Measurements from ENCODE around the gene FOXK2.

GRCh38 chr17:82517230-82517865, 2.2 kb upstream of the FOXK2 start:
- TF ChIP-seq TOX (CRISPR knock-in tag; IDR thresholded peaks at IDR 0.05; ENCODE audit: borderline replicate concordance) (no peak), ZFP3 (CRISPR knock-in tag; IDR thresholded peaks at IDR 0.05) (no peak), SNAI2 (CRISPR knock-in tag; IDR thresholded peaks at IDR 0.05) (no peak), ZNF8 (CRISPR knock-in tag; IDR thresholded peaks at IDR 0.05) (no peak), OSR1 (CRISPR knock-in tag; IDR thresholded peaks at IDR 0.05) (no peak)
- TF ChIP-seq, protein P1, sequence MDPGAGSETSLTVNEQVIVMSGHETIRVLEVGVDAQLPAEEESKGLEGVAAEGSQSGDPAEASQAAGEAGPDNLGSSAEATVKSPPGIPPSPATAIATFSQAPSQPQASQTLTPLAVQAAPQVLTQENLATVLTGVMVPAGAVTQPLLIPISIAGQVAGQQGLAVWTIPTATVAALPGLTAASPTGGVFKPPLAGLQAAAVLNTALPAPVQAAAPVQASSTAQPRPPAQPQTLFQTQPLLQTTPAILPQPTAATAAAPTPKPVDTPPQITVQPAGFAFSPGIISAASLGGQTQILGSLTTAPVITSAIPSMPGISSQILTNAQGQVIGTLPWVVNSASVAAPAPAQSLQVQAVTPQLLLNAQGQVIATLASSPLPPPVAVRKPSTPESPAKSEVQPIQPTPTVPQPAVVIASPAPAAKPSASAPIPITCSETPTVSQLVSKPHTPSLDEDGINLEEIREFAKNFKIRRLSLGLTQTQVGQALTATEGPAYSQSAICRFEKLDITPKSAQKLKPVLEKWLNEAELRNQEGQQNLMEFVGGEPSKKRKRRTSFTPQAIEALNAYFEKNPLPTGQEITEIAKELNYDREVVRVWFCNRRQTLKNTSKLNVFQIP (CRISPR knock-in tag; IDR thresholded peaks at IDR 0.05; ENCODE audit: borderline replicate concordance, low read depth) = no peak

Measured in SK-N-SH treated with all-trans-retinoic acid at 6 μM for 48 hours (cell line).